Measurements from ENCODE around the gene DNAJC3.

DNA sequence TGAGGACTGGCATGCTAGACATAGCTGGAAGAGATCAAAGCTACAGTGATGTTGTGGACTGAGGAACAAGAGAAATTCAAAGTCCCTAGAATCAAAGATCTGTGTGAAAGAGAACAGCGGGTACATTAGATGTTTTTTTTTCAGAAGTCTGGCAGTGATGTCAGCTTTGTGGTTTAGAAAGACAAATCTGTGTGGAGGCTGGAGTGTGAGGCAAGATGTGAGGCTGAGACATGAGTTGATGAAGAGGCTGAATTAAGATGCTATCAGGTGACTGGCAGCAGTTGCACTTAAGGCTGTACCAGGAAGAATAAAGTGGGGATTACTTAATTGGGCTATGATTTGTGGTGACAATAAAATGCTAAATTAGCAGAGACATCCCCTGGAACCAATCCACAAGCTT lies 46.5 kb downstream of the DNAJC3 start:
- TF ChIP-seq POLR2AphosphoS5 (IDR thresholded peaks at IDR 0.05; ENCODE audit: low read depth, low read length), result no peak
- TF ChIP-seq SIN3A (IDR thresholded peaks at IDR 0.05; ENCODE audit: borderline replicate concordance, low read depth, low read length), result no peak
- TF ChIP-seq RAD21 (IDR thresholded peaks at IDR 0.05; ENCODE audit: low read length), result no peak
- TF ChIP-seq, protein P1, sequence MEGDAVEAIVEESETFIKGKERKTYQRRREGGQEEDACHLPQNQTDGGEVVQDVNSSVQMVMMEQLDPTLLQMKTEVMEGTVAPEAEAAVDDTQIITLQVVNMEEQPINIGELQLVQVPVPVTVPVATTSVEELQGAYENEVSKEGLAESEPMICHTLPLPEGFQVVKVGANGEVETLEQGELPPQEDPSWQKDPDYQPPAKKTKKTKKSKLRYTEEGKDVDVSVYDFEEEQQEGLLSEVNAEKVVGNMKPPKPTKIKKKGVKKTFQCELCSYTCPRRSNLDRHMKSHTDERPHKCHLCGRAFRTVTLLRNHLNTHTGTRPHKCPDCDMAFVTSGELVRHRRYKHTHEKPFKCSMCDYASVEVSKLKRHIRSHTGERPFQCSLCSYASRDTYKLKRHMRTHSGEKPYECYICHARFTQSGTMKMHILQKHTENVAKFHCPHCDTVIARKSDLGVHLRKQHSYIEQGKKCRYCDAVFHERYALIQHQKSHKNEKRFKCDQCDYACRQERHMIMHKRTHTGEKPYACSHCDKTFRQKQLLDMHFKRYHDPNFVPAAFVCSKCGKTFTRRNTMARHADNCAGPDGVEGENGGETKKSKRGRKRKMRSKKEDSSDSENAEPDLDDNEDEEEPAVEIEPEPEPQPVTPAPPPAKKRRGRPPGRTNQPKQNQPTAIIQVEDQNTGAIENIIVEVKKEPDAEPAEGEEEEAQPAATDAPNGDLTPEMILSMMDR (IDR thresholded peaks at IDR 0.05), result no peak
- TF ChIP-seq TAF1 (IDR thresholded peaks at IDR 0.05; ENCODE audit: borderline replicate concordance, low read depth, low read length), result no peak
- TF ChIP-seq, protein P2, sequence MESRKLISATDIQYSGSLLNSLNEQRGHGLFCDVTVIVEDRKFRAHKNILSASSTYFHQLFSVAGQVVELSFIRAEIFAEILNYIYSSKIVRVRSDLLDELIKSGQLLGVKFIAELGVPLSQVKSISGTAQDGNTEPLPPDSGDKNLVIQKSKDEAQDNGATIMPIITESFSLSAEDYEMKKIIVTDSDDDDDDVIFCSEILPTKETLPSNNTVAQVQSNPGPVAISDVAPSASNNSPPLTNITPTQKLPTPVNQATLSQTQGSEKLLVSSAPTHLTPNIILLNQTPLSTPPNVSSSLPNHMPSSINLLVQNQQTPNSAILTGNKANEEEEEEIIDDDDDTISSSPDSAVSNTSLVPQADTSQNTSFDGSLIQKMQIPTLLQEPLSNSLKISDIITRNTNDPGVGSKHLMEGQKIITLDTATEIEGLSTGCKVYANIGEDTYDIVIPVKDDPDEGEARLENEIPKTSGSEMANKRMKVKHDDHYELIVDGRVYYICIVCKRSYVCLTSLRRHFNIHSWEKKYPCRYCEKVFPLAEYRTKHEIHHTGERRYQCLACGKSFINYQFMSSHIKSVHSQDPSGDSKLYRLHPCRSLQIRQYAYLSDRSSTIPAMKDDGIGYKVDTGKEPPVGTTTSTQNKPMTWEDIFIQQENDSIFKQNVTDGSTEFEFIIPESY (IDR thresholded peaks at IDR 0.05; ENCODE audit: borderline replicate concordance, low read depth), result no peak
- no peak for TF ChIP-seq EZH2phosphoT487 (IDR thresholded peaks at IDR 0.05; ENCODE audit: borderline replicate concordance, low read depth)
- TF ChIP-seq EP300 (IDR thresholded peaks at IDR 0.05; ENCODE audit: borderline replicate concordance in 1 of 2, low read depth in 1 of 2, low read length in 1 of 2), result no peak
- TF ChIP-seq, protein P3, sequence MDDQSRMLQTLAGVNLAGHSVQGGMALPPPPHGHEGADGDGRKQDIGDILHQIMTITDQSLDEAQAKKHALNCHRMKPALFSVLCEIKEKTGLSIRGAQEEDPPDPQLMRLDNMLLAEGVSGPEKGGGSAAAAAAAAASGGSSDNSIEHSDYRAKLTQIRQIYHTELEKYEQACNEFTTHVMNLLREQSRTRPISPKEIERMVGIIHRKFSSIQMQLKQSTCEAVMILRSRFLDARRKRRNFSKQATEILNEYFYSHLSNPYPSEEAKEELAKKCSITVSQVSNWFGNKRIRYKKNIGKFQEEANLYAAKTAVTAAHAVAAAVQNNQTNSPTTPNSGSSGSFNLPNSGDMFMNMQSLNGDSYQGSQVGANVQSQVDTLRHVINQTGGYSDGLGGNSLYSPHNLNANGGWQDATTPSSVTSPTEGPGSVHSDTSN (IDR thresholded peaks at IDR 0.05), result no peak
